Measurements from ENCODE around the gene TSC22D2.

DNA sequence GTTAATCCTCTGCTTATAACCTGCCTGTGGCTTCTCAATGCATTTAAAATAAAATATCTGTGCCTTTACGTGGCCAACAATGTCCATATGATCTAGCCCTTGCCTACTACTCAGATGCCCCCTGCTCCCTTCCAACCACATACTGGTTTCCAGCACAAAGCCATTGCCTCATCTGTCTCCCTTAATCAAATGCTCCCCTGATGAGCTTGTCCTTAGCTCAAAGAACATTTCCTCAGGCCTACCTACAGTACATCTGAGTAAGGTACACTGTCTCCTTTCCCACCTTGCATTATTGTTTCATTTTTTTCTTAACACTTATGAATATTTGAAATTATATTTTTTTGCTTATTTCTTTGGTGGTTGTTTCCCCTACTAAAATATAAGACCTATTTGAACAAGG, 5.9 kb upstream of the TSC22D2 start:
- TF ChIP-seq POLR2AphosphoS5 (IDR thresholded peaks at IDR 0.05; ENCODE audit: borderline replicate concordance, low read depth, low read length) (no peak), EZH2 (IDR thresholded peaks at IDR 0.05) (no peak)
